GM23338 (cell line): ENCODE data around the gene AMBRA1. TPM values are rescaled to one million over a fixed set of nuclear protein-coding genes. Genes with fewer than 3 reads are reported as not detected.

Source experiments
- ATAC-seq: fragments of 200-7000 bp; cut with Tn5 transposase; 3 replicates; pipeline ENCODE4 v1.9.1; 2020
- DNase-seq: peaks from one replicate; pipeline ENCODE4 v3.0.0-alpha.2; 2015; ENCODE audit warnings: low spot score
- H2AFZ ChIP-seq: fragments of 200-600 bp; sonication (generic); 2 replicates; pipeline ENCODE4 v1.8.0; 2016; ENCODE audit warnings: antibody characterized with exemption, mild to moderate bottlenecking, moderate library complexity
- H3F3A ChIP-seq: fragments of 200-600 bp; sonication (generic); replicated peaks from 2 replicates; pipeline ENCODE4 v1.8.0; 2017; ENCODE audit warnings: antibody characterized with exemption, mixed run types, low read depth
- H3K27ac ChIP-seq: fragments of 200-600 bp; sonication (generic); 2 replicates; pipeline ENCODE4 v1.6.1; 2016; ENCODE audit warnings: low read depth
- H3K27me3 ChIP-seq: fragments of 200-600 bp; sonication (generic); 2 replicates; pipeline ENCODE4 v1.8.0; 2016; ENCODE audit warnings: mild to moderate bottlenecking, mixed run types, moderate library complexity; ENCODE audit not compliant: insufficient read depth
- H3K36me3 ChIP-seq: fragments of 200-600 bp; sonication (generic); 2 replicates; pipeline ENCODE4 v1.8.0; 2016; ENCODE audit warnings: mild to moderate bottlenecking; ENCODE audit not compliant: insufficient read depth
- H3K4me1 ChIP-seq: fragments of 200-600 bp; sonication (generic); 2 replicates; pipeline ENCODE4 v1.8.0; 2016; ENCODE audit warnings: mild to moderate bottlenecking, moderate library complexity; ENCODE audit not compliant: insufficient read depth
- H3K4me2 ChIP-seq: fragments of 200-600 bp; sonication (generic); 2 replicates; pipeline ENCODE4 v1.7.1; 2017; ENCODE audit warnings: mixed run types
- H3K4me3 ChIP-seq: fragments of 200-600 bp; sonication (generic); 2 replicates; pipeline ENCODE4 v1.6.1; 2016; ENCODE audit warnings: mixed run types
- H3K79me2 ChIP-seq: fragments of 200-600 bp; sonication (generic); replicated peaks from 2 replicates; pipeline ENCODE4 v1.8.0; 2017; ENCODE audit warnings: mild to moderate bottlenecking; ENCODE audit not compliant: insufficient read depth
- H3K9me2 ChIP-seq: fragments of 200-600 bp; sonication (generic); 2 replicates; pipeline ENCODE4 v1.8.0; 2017; ENCODE audit not compliant: insufficient read depth
- H4K20me1 ChIP-seq: fragments of 200-600 bp; sonication (generic); replicated peaks from 2 replicates; pipeline ENCODE4 v1.8.0; 2017; ENCODE audit warnings: mild to moderate bottlenecking; ENCODE audit not compliant: insufficient read depth
- H3K27ac Mint-ChIP-seq: 2 replicates; pipeline ENCODE4 v1.8.0; 2020; ENCODE audit warnings: inconsistent platforms, mild to moderate bottlenecking, moderate library complexity, mixed read lengths
- H3K27me3 Mint-ChIP-seq: 3 replicates; pipeline ENCODE4 v1.8.0; 2022; ENCODE audit warnings: low read depth, mild to moderate bottlenecking, moderate library complexity, mixed read lengths, inconsistent platforms; ENCODE audit not compliant: insufficient read depth, poor library complexity
- H3K36me3 Mint-ChIP-seq: 3 replicates; pipeline ENCODE4 v1.8.0; 2021; ENCODE audit warnings: low read depth, mild to moderate bottlenecking, inconsistent platforms, moderate library complexity, mixed read lengths
- H3K4me1 Mint-ChIP-seq: 3 replicates; pipeline ENCODE4 v1.8.0; 2020; ENCODE audit warnings: mild to moderate bottlenecking, inconsistent platforms, mixed read lengths
- H3K4me3 Mint-ChIP-seq: 3 replicates; pipeline ENCODE4 v1.8.0; 2021; ENCODE audit warnings: moderate library complexity, mild to moderate bottlenecking, inconsistent platforms, mixed read lengths
- H3K9me3 Mint-ChIP-seq: 3 replicates; pipeline ENCODE4 v1.8.0; 2020; ENCODE audit warnings: moderate library complexity, mild to moderate bottlenecking, inconsistent platforms, mixed read lengths
- CREB1 ChIP-seq: fragments of 250-450 bp; sonication (Bioruptor Pico); IDR thresholded peaks from 2 replicates; pipeline ENCODE4 v1.5.0; 2020; ENCODE audit warnings: low read depth, mild to moderate bottlenecking, moderate library complexity
- EZH2 ChIP-seq: fragments of 200-600 bp; sonication (generic); IDR thresholded peaks from one replicate; pipeline ENCODE4 v1.8.0; 2017; ENCODE audit warnings: antibody characterized with exemption, mild to moderate bottlenecking, low read depth; ENCODE audit not compliant: unreplicated experiment
- EZH2phosphoT487 ChIP-seq: fragments of 200-600 bp; sonication (generic); IDR thresholded peaks from one replicate; pipeline ENCODE4 v1.8.1; 2018; ENCODE audit warnings: antibody characterized with exemption; ENCODE audit not compliant: unreplicated experiment
- JUNB ChIP-seq: IDR thresholded peaks from one replicate; pipeline ENCODE4 v1.6.1; 2016; ENCODE audit warnings: antibody characterized with exemption; ENCODE audit not compliant: unreplicated experiment
- NANOG ChIP-seq: IDR thresholded peaks from 2 replicates; pipeline ENCODE4 v1.6.1; 2016; ENCODE audit warnings: antibody characterized with exemption, borderline replicate concordance
- POLR2AphosphoS5 ChIP-seq: IDR thresholded peaks from 2 replicates; pipeline ENCODE4 v1.6.1; 2016; ENCODE audit warnings: antibody characterized with exemption, low read depth
- STAT1 ChIP-seq: IDR thresholded peaks from one replicate; pipeline ENCODE4 v1.6.1; 2016; ENCODE audit warnings: antibody characterized with exemption; ENCODE audit not compliant: unreplicated experiment
- ZNF114 ChIP-seq: fragments of 250-450 bp; sonication (Bioruptor Pico); IDR thresholded peaks from 2 replicates; pipeline ENCODE4 v1.5.0; 2020; ENCODE audit warnings: mild to moderate bottlenecking, moderate library complexity
- ZNF331 ChIP-seq: fragments of 250-450 bp; sonication (Bioruptor Pico); IDR thresholded peaks from 2 replicates; pipeline ENCODE4 v1.5.0; 2020; ENCODE audit warnings: low read depth, mild to moderate bottlenecking, moderate library complexity
- polyA plus RNA-seq: library from polyadenylated mRNA; unstranded; fragments of >200 nt; fragmentation: Nextera tagmentation; extraction: Ambion mirVana; gene quantifications from 2 replicates; pipeline ENCODE4 v1.2.1, GENCODE V29; 2016
- total RNA-seq: library from RNA; depleted of rRNA; stranded (reverse); fragments of >200 nt; shearing (Covaris generic); gene quantifications from 2 replicates; pipeline ENCODE4 v1.2.3, GENCODE V29; 2014
- TF ChIP-seq, protein P1 (sequence below), 2 experiments: fragments of 200-600 bp in 1 of 2; sonication (generic) in 1 of 2; conservative IDR thresholded peaks; 2 replicates each; pipeline versions ENCODE4 v1.5.1 to v1.6.1; 2016 to 2017; ENCODE audit warnings: antibody characterized with exemption in 2 of 2, low read depth in 2 of 2, mild to moderate bottlenecking in 2 of 2, moderate library complexity in 1 of 2
- TF ChIP-seq, protein P2 (sequence below): IDR thresholded peaks from 2 replicates; pipeline ENCODE4 v1.6.1; 2016; ENCODE audit warnings: antibody characterized with exemption
- TF ChIP-seq, protein P3 (sequence below): fragments of 250-450 bp; sonication (Bioruptor Pico); IDR thresholded peaks from 2 replicates; pipeline ENCODE4 v1.5.0; 2020; ENCODE audit warnings: mild to moderate bottlenecking, moderate library complexity
- TF ChIP-seq, protein P4 (sequence below): IDR thresholded peaks from one replicate; pipeline ENCODE4 v1.6.1; 2018; ENCODE audit warnings: antibody characterized with exemption; ENCODE audit not compliant: unreplicated experiment

Gene AMBRA1
- total and polyA plus RNA-seq, 2 experiments from 2014 or later, result 8.3 to 34.8 TPM

DNA sequence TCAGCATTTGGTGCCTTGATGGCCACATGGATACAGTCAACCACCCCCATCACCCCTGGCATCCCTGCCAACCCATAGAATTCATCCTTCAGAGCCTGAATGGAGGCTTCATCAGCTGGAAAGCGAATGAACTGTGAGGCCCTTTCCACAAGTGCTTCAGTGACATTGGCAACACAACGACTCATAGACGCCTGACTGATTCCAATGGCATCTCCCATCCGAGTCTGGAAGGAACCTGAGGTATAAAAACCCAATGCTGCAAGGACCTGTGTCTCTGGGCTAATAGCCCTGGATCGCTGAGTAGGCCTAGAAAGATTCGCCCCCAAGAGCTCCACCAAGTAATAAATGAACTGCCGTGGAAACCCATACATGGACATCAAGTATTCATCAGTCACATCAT is 21.9 kb upstream of the AMBRA1 start:
- no peaks in the 10 kb centered on the region for H3K9me2 ChIP-seq
- 0 out of 2 replicates have a peak, but pooled peaks cover under 1% of the 10 kb centered on the region for H3K36me3 ChIP-seq
- no peak overlapping the region for H3K4me3 ChIP-seq
- H2AFZ ChIP-seq, result no peak overlapping the region
- ATAC-seq, result no peak
- Mint-ChIP-seq H3K27ac (no peak overlapping the region), H3K4me3 (peak overlapping the region; percentile 93), H3K4me1 (peaks cover 15% of the 10 kb centered on the region), H3K36me3 (peaks cover 3% of the 10 kb centered on the region; the same call in 2 of the 3 replicates), H3K9me3 (no peaks in the 10 kb centered on the region), H3K27me3 (peaks cover 6% of the 10 kb centered on the region)
- H3K4me1 ChIP-seq, result peaks cover 11% of the 10 kb centered on the region
- H3K4me2 ChIP-seq, result no peak overlapping the region; the same call in 1 of the 2 replicates
- no peaks in the 10 kb centered on the region for H3K27me3 ChIP-seq
- H3K27ac ChIP-seq, result no peak overlapping the region
- TF ChIP-seq, protein P1, sequence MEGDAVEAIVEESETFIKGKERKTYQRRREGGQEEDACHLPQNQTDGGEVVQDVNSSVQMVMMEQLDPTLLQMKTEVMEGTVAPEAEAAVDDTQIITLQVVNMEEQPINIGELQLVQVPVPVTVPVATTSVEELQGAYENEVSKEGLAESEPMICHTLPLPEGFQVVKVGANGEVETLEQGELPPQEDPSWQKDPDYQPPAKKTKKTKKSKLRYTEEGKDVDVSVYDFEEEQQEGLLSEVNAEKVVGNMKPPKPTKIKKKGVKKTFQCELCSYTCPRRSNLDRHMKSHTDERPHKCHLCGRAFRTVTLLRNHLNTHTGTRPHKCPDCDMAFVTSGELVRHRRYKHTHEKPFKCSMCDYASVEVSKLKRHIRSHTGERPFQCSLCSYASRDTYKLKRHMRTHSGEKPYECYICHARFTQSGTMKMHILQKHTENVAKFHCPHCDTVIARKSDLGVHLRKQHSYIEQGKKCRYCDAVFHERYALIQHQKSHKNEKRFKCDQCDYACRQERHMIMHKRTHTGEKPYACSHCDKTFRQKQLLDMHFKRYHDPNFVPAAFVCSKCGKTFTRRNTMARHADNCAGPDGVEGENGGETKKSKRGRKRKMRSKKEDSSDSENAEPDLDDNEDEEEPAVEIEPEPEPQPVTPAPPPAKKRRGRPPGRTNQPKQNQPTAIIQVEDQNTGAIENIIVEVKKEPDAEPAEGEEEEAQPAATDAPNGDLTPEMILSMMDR (conservative IDR thresholded peaks at IDR 0.05; ENCODE audit: low read depth in 2 of 2), result no peak
- TF ChIP-seq, protein P2, sequence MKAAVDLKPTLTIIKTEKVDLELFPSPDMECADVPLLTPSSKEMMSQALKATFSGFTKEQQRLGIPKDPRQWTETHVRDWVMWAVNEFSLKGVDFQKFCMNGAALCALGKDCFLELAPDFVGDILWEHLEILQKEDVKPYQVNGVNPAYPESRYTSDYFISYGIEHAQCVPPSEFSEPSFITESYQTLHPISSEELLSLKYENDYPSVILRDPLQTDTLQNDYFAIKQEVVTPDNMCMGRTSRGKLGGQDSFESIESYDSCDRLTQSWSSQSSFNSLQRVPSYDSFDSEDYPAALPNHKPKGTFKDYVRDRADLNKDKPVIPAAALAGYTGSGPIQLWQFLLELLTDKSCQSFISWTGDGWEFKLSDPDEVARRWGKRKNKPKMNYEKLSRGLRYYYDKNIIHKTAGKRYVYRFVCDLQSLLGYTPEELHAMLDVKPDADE, result no peak
- TF ChIP-seq, protein P3, sequence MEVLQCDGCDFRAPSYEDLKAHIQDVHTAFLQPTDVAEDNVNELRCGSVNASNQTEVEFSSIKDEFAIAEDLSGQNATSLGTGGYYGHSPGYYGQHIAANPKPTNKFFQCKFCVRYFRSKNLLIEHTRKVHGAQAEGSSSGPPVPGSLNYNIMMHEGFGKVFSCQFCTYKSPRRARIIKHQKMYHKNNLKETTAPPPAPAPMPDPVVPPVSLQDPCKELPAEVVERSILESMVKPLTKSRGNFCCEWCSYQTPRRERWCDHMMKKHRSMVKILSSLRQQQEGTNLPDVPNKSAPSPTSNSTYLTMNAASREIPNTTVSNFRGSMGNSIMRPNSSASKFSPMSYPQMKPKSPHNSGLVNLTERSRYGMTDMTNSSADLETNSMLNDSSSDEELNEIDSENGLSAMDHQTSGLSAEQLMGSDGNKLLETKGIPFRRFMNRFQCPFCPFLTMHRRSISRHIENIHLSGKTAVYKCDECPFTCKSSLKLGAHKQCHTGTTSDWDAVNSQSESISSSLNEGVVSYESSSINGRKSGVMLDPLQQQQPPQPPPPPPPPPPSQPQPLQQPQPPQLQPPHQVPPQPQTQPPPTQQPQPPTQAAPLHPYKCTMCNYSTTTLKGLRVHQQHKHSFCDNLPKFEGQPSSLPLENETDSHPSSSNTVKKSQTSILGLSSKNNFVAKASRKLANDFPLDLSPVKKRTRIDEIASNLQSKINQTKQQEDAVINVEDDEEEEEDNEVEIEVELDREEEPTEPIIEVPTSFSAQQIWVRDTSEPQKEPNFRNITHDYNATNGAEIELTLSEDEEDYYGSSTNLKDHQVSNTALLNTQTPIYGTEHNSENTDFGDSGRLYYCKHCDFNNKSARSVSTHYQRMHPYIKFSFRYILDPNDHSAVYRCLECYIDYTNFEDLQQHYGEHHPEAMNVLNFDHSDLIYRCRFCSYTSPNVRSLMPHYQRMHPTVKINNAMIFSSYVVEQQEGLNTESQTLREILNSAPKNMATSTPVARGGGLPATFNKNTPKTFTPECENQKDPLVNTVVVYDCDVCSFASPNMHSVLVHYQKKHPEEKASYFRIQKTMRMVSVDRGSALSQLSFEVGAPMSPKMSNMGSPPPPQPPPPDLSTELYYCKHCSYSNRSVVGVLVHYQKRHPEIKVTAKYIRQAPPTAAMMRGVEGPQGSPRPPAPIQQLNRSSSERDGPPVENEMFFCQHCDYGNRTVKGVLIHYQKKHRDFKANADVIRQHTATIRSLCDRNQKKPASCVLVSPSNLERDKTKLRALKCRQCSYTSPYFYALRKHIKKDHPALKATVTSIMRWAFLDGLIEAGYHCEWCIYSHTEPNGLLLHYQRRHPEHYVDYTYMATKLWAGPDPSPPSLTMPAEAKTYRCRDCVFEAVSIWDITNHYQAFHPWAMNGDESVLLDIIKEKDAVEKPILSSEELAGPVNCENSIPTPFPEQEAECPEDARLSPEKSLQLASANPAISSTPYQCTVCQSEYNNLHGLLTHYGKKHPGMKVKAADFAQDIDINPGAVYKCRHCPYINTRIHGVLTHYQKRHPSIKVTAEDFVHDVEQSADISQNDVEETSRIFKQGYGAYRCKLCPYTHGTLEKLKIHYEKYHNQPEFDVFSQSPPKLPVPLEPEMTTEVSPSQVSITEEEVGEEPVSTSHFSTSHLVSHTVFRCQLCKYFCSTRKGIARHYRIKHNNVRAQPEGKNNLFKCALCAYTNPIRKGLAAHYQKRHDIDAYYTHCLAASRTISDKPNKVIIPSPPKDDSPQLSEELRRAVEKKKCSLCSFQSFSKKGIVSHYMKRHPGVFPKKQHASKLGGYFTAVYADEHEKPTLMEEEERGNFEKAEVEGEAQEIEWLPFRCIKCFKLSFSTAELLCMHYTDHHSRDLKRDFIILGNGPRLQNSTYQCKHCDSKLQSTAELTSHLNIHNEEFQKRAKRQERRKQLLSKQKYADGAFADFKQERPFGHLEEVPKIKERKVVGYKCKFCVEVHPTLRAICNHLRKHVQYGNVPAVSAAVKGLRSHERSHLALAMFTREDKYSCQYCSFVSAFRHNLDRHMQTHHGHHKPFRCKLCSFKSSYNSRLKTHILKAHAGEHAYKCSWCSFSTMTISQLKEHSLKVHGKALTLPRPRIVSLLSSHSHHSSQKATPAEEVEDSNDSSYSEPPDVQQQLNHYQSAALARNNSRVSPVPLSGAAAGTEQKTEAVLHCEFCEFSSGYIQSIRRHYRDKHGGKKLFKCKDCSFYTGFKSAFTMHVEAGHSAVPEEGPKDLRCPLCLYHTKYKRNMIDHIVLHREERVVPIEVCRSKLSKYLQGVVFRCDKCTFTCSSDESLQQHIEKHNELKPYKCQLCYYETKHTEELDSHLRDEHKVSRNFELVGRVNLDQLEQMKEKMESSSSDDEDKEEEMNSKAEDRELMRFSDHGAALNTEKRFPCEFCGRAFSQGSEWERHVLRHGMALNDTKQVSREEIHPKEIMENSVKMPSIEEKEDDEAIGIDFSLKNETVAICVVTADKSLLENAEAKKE (CRISPR knock-in tag), result no peak
- TF ChIP-seq CREB1 (CRISPR knock-in tag) (no peak), JUNB (no peak), ZNF114 (CRISPR knock-in tag) (no peak), POLR2AphosphoS5 (no peak), STAT1 (no peak), ZNF331 (CRISPR knock-in tag) (no peak), EZH2 (no peak), NANOG (no peak), EZH2phosphoT487 (no peak)
- TF ChIP-seq, protein P4, sequence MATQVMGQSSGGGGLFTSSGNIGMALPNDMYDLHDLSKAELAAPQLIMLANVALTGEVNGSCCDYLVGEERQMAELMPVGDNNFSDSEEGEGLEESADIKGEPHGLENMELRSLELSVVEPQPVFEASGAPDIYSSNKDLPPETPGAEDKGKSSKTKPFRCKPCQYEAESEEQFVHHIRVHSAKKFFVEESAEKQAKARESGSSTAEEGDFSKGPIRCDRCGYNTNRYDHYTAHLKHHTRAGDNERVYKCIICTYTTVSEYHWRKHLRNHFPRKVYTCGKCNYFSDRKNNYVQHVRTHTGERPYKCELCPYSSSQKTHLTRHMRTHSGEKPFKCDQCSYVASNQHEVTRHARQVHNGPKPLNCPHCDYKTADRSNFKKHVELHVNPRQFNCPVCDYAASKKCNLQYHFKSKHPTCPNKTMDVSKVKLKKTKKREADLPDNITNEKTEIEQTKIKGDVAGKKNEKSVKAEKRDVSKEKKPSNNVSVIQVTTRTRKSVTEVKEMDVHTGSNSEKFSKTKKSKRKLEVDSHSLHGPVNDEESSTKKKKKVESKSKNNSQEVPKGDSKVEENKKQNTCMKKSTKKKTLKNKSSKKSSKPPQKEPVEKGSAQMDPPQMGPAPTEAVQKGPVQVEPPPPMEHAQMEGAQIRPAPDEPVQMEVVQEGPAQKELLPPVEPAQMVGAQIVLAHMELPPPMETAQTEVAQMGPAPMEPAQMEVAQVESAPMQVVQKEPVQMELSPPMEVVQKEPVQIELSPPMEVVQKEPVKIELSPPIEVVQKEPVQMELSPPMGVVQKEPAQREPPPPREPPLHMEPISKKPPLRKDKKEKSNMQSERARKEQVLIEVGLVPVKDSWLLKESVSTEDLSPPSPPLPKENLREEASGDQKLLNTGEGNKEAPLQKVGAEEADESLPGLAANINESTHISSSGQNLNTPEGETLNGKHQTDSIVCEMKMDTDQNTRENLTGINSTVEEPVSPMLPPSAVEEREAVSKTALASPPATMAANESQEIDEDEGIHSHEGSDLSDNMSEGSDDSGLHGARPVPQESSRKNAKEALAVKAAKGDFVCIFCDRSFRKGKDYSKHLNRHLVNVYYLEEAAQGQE, result no peak
- peaks cover 15% of the 10 kb centered on the region; the same call in 1 of the 2 replicates for H3F3A ChIP-seq
- H3K79me2 ChIP-seq, result peaks cover 31% of the 10 kb centered on the region
- no peak for DNase-seq
- H4K20me1 ChIP-seq, result no peaks in the 10 kb centered on the region
